NCI-H460 (cell line): ENCODE results near the gene PGM5. TPM values are rescaled to one million over a fixed set of nuclear protein-coding genes. Genes with fewer than 3 reads are reported as not detected.

Experiments used
- DNase-seq: peaks from one replicate; pipeline ENCODE4 v3.0.0-alpha.2; 2016; ENCODE audit warnings: low read depth; ENCODE audit errors: extremely low read depth
- total RNA-seq: library from RNA; depleted of rRNA; stranded (reverse); fragments of >200 nt; shearing (Covaris generic); gene quantifications from 2 replicates; pipeline ENCODE4 v1.2.3, GENCODE V29; 2014

The PGM5 gene
- total RNA-seq, 1 experiment from 2014 or later = 0.07 TPM

DNA sequence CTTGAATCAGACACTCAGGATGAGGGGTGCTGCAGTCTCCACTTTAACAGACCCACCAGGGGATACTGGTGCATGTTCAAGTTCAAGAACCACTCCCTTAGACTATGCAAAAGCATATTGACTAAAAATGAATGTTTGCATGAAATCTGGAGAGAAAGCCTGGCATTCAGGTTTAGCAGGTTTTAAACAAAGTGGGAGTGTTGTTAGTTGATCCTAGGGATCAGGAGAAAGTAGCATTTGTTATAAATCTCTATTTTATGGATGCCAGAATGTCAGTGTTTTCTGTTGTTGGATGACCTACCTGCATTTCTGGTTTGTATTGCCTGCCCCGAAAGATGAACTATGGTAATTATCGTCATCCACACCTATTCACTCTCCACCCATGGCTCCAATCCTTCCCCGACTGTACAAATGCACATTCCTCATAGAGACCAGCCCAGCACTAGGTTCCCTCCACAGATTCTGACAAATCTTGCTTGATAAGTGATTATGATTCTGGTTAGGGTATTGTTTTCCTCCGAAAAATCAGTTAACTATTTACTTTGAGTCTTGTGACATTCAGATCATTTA is 167.0 kb downstream of the PGM5 start:
- no peak for DNase-seq

DNA sequence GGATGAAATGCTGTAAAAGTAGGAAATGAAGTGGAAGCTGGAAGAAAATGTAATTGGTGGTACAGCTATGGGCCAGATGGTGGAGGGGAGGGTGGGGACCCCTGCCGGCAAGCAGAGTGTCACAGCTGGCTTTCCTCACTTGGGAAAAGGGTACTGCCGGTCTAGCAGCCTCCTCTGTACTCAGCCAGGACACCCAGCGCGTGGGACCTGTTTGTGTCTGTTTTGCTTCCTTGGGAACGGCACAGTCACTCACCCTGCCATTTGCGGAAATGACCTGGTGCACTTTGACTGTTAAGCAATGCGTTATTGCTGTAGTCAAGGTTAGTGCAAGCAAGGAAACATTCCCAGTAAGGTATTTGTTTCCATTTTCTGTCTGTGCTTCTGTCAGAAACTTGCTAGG is 174.2 kb downstream of the PGM5 start:
- no peak for DNase-seq

DNA sequence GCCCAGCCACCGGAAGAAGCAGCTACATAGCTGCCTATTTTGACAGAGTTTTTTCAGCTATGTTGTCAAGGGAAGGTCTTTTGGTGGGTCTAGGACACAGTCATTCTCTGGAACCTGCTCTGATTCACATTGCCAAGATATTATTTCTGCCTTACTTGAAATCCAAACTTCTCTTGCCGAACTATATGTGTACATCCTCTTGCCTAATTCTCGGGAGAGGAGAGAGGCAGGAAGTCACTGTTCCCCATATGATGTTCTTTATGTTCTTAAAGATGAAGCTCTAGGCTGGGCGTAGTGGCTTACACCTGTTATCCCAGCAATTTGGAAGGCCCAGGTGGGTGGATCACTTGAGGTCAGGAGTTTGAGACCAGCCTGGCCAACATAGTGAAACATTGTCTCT is 175.7 kb downstream of the PGM5 start:
- DNase-seq = no peak

DNA sequence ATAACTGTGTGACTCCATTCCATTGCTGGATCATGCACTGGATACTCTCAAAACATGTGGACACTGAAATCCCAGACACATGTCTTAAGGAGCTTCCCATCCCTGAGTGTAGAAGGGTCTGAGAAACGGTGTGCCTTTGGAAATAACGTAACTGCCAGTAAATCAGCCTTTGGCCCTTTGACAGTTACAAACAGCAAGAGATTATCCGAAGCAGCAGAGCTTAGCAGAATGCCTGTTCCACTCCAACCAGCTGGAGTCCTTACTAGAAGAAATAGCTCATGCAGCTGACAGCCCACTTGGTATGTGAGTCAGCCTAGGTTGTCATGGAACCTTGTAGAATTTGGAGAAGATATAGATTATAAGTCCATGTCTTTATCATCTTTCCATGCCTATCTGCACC is 177.3 kb downstream of the PGM5 start:
- DNase-seq = no peak

DNA sequence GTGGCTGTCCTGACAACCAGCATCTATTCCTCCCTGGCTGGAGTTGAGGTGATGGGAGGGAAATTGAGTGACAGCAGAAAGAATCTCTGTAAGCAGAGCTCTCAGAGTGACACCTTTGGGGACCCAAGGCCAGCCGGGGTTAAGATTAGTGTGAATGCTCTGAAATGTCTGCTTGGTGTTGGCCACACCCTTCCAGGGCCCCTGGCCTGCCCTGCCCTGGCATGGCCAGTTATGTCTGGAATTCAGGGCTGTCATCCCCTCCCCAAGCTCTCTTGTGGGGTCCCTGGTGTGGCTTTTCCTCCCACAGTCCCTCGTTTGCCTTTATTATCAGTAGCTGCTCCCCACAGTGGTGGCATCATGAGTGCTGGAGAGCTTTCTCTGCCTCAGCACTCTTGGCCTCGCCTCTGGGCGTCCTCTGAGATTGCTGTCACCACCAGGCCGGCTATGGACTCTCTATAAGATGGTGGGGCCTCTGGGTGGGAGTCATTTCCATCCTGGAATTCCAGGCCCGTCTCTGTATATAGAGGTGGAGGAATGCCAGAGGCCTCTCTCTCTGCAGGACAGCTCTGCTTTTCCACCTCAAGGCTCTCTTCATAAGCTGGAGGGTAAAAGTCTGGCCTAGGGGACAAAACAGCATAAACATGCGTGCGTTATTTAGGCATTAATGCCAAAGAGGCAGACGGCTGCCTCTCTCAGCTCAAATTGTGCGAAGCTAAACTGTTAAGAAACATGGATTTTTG is 180.6 kb downstream of the PGM5 start:
- DNase-seq = no peak

DNA sequence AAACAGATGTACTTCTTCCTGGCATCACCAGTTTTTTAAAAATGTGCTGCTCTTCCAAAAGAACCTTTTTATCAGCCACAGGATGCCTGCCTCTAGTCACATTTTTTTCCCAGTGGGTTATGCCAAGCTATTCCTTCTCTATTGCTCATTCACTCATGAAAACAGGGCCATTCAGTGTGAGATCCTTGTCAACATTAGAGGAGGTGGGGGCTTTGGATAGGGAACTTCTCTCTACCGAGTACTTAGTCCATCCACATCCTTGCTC is 181.1 kb downstream of the PGM5 start:
- DNase-seq = no peak

DNA sequence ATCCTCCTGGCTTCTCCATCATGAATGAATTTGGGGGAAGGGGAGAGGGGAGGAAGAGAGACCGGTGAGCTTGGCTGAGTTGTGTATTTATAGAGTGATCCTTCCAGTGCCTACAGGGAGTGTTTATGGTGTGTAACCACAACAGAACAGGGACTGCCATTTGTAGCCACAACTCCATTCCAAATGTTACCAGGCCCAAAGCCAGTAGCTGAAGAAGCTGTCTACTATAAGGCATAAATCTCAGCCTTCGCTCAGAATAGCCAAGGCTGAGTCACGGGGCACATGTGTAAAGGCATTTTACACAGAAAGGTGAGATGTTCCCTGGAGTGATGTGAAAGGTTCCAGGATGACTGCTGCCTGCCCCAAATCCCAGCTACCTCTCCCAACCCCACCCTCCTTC is 181.8 kb downstream of the PGM5 start:
- DNase-seq = no peak

DNA sequence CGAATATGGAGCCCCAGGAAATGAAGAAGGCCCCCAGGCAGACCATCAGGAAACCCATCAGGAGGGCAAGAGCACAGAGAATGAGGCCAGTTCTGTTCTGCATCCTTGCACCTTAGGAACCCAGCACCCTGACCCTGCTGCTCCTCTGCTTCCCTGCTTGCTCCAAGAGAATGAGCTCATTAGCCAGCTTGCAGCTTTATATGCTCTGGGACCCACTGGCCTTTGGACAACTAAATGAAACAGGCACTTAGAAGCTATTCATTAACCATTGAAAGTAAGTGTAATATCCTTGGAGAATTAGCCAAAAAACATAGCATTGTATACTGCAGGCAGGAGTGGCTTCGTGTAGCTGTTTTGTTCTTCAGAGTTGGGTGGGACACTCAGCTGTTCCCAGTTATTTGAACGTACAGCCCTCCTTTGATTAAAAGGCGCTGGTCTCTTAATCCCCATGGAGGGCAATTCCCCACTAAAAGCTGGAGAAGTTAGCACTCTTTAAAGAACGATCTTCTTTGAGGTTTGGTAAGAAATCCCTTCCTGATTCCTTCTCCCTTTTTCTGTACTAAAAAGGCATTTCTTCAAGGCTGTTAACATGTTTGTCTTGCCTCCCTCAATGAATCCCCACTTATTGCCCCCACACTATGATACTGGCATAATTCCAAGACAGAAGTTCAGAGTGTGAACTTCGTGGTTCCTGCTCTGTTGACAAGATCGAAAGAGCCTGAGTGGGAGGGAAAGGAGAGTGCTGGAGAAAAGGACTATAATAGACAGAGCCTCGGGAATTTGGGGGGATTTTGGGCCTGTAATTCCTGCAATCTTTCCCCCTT is 184.5 kb downstream of the PGM5 start, which contains the start of gene TMEM252:
Gene TMEM252 (minus strand): TSS at position 172 of the 824 bp plus-strand sequence. CDS start 69 bp downstream, at position 103.
- DNase-seq = no peak

DNA sequence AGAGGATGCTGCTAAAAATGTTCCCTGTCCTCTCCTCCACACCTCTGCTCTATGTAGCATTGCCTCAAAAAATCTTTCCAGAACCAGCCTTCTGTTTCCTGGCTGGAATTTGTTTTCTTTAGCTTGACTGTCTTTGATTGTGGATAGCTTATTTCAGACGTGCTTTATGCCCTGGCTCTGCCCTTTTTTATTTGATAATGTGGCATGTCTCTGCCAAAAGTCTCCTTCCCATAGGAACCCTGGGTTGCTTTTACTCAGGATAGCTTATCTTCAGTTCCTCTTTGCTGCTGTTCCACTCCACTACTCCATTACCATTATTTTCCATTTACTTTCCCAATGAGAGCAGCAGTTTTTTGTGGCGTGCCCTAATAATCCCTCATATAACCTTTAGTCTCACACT is 185.2 kb downstream of the PGM5 start:
- DNase-seq = no peak

DNA sequence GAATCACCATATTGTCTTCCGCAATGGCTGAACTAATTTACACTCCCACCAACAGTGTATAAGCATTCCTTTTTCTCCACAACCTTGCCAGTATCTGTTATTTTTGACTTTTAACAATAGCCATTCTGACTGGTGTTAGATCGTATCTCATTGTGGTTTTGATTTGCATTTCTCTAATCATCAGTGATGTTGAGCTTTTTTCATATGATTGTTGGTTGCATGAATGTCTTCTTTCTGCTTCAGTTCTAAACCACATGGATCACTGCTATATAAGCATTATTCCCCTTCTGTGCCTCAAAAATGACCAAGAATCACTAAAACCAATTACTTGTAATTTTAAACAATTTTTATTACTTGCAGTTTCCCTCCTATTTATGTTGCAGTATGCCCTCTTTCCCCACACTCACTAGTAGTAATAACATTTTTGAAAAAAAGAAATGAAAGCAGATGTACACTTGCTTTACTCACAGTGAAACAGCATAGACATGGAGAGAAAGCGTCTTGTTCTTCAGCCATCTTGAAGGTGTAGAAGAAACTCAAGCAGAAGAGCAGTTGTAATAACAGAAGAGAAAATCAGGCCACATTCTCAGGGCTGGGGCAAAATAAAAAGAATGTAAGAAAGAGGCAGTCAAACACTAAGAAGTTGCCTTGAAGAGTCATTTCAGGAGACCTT is 188.8 kb downstream of the PGM5 start:
- DNase-seq = no peak

DNA sequence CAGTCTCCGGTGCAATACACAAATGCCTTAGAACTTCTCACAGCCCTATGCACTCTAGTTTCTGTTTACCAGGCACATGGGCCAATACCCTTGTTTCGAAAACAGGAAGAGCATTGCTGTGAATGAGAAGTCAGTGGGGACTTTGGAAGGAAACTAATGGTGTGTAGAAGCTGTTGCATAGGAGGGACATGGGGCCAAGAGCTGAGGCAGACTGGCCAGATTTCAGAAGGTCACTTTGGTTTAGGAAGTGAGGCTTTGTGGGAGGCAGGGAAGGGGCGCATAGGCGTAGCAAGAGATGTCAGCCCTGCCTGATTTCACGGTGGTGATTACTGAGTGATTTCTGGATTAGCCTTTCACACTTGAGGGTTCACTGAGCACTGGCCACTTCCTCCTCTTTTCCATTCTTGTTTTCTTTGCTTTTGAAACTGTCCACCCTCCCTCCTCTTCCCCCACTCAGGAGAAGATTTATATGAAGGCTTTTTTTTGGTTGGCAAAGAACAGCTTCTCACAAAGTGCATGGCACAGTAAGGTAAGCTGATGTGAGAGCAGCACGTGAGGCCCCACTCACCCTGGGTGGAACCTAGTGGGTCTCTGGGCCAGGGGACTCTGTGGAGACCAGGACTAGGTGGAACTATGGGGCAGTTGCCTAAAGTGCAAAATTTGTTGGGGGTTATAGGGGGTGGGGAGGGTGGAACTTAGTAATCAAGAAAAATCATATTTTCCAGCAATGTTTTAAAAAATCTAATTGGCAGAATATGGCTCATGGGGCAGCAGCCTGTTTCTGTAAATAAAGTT is 190.4 kb downstream of the PGM5 start:
- no peak for DNase-seq

DNA sequence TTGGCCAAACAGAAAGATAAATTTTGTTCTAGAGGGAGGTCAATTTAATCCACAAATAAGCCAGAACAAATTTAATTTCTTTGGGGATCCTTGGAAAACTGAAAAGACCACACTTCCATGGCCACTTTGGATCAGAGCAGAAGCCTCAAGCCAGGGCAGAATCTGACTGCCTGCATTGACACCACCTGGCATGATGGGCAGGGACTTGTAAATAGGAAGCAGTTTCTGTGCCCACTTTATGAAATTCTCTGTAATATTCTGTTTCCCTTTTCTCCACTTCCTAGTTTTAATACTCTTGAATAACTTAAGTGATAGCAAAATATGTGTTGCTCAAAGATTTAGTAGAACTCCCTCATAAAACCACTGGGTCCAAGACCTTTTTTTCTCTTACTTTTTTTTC is 191.0 kb downstream of the PGM5 start:
- no peak for DNase-seq

DNA sequence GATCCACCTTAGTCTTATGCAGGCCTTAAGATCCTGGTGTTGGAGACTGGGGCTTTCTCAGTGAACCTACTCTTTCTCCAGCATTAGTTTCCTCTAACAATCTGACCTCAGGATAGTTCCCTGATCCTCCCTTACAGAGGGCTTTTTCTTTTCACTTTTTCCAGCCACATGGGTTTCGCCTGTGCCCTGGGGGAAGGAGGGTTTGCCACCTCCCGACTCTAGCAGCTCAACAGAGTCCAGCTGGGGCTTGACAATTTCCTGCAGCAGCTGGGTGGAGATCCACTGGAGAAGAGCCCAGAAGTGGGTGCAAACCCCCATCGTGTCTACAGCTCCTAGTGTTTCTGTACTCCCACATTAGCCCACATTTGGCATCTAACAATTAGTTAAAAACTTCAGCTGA is 191.8 kb downstream of the PGM5 start:
- DNase-seq = no peak

DNA sequence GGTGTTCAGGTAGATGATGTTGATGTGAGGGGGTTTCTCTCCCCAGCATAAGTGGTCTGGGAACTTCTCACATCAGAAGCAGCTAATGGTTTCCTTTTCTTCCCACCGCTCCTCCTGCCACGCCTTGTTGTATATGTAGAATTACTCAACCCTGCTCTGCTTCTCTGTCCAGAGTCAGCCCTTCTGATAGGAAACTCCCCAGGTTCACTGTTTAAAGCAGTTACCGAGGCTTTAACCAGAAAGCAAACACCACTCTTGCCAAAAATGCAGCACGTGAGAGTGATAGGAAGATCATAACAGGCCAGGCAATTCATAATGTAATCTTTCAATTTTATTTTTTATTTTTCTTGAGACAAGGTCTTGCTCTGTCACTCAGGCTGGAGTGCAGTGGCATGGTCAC is 194.8 kb downstream of the PGM5 start:
- DNase-seq = no peak

DNA sequence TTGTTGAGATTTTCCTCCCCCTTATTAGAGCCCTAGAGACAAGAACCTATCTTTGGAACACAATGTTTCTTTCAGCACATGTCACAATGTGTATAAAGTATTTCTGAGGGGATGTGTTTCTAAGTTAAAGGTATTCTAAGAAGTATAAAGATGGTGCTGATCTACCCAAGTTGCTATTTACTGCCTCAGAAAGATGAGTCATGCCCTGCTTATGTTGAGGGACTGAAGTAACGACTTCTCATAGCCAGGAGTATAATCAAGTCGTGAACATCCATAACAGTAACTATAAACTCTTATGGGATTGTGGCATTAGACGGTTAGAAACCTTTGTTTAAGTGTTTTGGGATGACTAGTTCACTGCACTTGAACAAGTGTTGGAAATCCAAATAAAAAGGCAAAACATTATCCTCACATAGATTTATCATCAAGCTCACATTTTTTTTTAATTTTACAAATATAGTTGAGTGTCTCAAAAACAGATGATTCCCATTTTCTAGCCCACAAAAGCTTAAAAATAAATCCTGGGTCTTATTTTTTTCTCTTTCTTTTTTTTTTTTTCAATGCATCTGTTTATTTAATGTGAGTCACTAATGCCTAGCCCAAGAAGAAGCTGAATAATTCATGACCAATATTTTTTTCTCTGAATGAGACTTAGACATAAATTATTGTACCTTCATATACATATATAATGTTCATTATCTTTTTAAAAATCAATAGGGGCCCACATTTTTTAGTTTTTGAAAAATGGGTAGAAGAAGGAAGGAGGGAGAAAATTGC is 196.5 kb downstream of the PGM5 start:
- DNase-seq = peak; percentile 4

DNA sequence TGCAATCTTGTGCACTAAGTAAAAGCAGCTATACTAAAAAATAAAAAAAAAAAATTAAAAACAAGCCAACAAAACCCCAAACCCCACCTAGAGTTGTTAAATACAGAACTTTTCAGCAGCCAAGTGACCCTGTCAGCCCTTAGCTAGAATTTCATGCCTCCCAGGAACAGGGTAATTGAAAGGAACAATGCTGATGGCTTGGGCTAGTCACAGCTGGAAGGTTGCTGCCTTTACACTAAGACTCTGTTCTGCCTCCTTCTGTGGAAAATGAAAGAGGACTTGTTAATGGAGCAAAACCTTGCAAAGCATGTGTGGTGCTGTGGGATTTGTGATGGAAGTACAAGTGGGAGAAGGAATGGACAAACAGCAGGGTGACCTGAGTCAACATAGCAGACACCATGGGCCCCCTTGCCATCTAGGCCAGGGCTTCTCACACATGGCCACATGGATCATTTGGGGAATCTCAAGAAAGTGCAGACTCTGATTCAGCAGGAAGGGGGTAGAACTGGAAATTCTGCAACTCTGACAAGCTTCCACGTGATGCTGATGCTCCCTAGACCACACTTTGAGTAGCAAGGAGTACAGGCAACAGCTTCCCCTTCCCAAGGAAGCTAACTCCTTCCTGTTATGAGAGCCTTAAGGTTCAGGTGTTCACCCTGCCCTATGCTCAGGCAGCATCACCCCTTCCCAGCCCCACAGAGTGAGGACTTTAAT is 199.2 kb downstream of the PGM5 start:
- DNase-seq = no peak

DNA sequence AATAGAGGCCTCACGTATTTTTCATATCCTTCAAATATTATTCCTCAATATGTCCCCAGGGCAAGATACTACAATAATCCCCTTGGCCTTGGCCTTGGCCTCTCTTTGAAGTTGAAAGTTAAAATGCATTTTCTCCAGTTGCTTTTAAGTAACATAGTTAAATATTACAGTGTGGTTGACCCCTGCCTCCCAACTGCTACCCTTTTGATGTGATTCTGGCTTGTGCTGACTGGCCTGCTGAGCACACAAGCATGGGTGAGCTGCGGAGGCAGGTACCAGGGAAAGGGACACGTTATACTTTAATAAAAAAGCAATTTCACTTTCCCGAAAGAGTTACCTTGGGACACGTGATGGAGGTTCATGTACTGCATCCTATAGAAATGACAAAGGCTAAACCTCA is 202.1 kb downstream of the PGM5 start:
- no peak for DNase-seq

DNA sequence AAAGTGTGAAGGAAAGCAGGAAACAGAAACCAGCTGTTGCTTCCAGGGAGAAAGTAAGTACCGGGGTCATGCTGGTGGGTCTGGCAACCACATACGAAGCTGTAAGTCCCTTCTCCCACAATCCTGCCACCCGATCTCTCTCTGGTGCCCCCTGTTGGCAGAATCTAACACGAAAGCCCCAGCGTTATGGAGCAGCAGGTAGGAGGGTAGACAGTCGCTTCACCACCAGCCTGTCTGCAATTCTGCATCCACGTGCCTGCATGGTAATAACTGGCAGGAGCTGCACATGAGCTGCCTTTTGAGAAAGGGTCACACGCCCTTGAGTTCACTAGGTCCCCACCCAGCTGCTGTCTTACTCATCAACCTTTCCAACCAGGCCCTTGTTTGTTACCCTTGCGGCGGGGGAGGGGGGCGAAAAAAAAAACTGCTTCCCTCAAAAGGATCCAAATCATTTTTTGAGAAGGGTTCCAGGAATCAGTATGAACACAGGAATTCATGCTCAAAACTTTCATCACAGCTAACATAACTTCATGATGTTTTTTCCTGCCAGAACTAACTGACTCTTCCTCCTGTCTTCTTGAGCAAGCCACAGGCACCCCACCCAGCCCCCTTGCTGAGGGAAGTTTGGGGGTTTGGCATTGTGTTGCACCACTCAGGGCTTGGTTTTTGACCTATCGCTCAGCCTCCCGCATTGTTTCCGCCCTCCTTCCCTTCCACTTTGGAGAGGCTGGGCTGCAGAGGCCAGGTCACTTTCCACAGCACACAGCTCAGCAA is 203.8 kb downstream of the PGM5 start:
- DNase-seq = peak; percentile 24
